ENCODE data around the gene SCAPER.

The SCAPER gene

DNA sequence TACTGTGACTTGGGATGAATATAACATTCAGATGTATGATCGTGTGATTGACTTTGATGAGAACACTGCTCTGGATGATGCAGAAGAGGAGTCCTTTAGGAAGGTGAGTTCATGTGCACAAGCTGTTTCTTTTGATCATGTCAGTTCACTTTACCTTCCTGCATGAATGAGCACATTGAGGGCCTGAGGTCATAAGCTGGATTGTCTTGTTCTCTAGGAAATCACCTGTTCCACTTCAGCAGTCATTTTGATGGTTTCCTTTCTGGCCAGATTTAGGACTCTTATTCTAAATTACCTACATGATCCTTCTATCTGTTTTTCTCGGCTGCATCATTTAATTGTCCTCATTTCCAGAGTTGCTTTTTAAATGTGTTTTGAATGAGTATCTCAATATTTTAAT, 30.5 kb upstream of the SCAPER start:
- no peak overlapping the region for H3K27ac ChIP-seq (ENCODE audit: low read depth, low read length)
- H3K4me3 ChIP-seq (ENCODE audit: low read depth, low read length), result no peak overlapping the region
- peaks cover 12% of the 10 kb centered on the region for H3K4me1 ChIP-seq (ENCODE audit: control insufficient read depth, insufficient read depth, low read length)
- peaks cover 67% of the 10 kb centered on the region for H3K36me3 ChIP-seq (ENCODE audit: control insufficient read depth, insufficient read depth, low read length)
- no peaks in the 10 kb centered on the region for H3K27me3 ChIP-seq (ENCODE audit: control insufficient read depth, insufficient read depth, low read length)
- H3K9me3 ChIP-seq (ENCODE audit: control insufficient read depth, insufficient read depth, low read depth, low read length), result no peaks in the 10 kb centered on the region
- no peak overlapping the region for H3K9ac ChIP-seq (ENCODE audit: low read length)

DNA sequence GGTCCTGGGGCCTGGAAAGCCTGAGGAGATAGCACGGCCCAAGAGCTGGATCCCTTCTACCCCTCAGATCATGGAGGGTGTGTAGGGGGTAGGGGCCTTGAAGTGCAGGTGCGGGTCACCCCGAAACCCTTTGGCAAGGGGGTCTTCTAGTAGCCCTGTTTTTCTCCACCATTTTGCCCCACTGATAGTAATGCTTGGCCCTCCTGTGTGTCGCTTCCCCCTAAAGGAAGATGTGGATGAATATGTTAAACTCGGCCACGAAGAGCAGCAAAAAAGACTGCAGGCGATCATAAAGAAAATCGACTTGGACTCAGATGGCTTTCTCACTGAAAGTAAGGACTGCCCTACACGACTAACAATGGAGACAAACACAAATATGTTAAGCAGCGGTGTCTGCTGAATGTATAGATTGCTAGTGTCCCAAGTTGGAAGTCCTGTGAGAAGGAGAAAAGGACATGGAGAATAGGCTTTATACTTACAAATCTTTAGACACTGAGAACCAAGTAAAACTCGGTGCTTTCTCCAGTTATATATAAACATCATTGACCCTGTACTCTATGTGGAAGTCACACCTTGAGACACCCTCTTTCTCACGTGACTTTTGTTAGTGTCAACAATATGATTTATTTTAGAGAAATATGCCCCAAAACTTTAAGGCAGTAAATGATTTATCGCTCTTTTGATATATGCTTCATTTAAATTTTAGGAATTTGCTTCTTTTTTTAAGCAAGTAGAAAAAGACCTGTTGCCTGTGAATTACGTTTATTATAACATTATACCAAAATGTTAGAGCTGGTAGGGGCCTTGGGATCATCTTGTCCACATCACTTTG, 27.2 kb upstream of the SCAPER start:
- Histone ChIP-seq H3K36me3 (ENCODE audit: control insufficient read depth, insufficient read depth, low read length) (peaks cover 42% of the 10 kb centered on the region), H3K4me3 (ENCODE audit: low read depth, low read length) (peak overlapping the region; percentile 95), H3K27me3 (ENCODE audit: control insufficient read depth, insufficient read depth, low read length) (no peaks in the 10 kb centered on the region), H3K9ac (ENCODE audit: low read length) (peak overlapping the region; percentile 94), H3K9me3 (ENCODE audit: control insufficient read depth, insufficient read depth, low read depth, low read length) (no peaks in the 10 kb centered on the region), H3K4me1 (ENCODE audit: control insufficient read depth, insufficient read depth, low read length) (peaks cover 12% of the 10 kb centered on the region), H3K27ac (ENCODE audit: low read depth, low read length) (peak overlapping the region; percentile 86; the same call in 1 of the 2 replicates)

DNA sequence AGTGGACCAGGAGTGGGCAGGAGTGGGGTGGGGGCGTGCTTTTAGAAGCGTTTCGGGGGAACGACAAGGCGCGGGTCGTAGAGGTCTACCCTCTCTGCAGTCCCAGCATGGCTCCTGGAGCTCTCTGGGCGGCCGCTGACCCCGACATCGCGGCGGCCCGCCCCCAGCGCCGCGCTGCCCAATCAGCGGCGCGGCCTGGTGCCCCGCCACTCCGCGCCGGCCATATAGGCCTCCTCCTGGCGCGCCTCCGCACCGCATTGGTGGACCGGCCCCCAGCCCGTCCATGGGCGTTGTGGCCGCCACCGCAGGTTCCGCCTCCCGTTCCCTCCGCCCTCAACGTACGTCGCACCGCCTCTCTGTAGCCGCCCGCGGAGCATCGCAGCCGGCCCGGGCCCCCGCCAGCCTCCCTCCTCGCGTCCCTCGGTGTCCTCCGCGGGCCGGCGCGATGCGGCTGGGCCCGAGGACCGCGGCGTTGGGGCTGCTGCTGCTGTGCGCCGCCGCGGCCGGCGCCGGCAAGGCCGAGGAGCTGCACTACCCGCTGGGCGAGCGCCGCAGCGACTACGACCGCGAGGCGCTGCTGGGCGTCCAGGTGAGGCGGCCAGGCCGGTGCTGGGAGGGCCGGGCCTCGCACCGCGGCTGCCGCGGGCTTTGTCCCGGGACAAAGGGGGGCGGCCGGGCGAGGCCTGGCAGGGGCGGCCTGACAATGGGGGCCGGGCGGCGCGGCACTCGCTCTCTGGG, 26.4 kb upstream of the SCAPER start, which contains the start of gene RCN2:
Gene RCN2 (plus strand): TSS at position 353 of the 738 bp plus-strand sequence. CDS start 93 bp downstream, at position 446.
- Histone ChIP-seq H3K4me3 (ENCODE audit: low read depth, low read length) (peak within 1 kb of the TSS; percentile 95), H3K9ac (ENCODE audit: low read length) (peak within 1 kb of the TSS; percentile 94), H3K9me3 (ENCODE audit: control insufficient read depth, insufficient read depth, low read depth, low read length) (no peaks in the 10 kb centered on the region), H3K27ac (ENCODE audit: low read depth, low read length) (peak within 1 kb of the TSS; percentile 86; the same call in 1 of the 2 replicates), H3K27me3 (ENCODE audit: control insufficient read depth, insufficient read depth, low read length) (no peaks in the 10 kb centered on the region), H3K36me3 (ENCODE audit: control insufficient read depth, insufficient read depth, low read length) (peaks cover 34% of the 10 kb centered on the region), H3K4me1 (ENCODE audit: control insufficient read depth, insufficient read depth, low read length) (peaks cover 12% of the 10 kb centered on the region)

DNA sequence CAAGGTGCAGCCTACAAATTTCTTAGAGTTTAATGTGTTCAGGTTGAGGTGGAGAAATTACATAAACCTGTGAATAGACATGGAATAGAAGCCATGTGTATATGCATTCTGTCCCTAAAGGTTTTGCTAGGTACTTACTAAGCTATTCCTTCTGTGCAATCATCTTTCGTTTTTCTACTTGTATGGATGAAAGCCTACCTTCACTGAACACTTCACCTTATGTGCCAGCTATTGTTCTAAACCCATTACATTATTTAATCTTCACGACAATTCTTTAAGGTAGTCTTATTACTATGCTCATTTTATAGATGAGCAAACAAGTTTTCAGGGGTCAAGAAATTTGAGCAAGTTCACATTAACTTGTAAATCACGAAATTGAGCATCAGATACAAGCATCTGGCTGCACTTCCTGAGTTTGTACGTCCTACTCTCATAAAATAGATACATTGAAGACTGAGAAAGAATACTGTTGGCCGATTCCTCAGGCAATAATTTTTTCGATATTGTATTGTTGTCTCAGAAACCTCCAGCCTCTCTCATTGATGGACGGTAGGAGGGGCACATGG, 25.8 kb upstream of the SCAPER start:
- Histone ChIP-seq H3K9me3 (ENCODE audit: control insufficient read depth, insufficient read depth, low read depth, low read length) (no peaks in the 10 kb centered on the region), H3K9ac (ENCODE audit: low read length) (peak overlapping the region; percentile 78), H3K36me3 (ENCODE audit: control insufficient read depth, insufficient read depth, low read length) (peaks cover 29% of the 10 kb centered on the region), H3K27ac (ENCODE audit: low read depth, low read length) (peak overlapping the region; percentile 66; the same call in 1 of the 2 replicates), H3K4me3 (ENCODE audit: low read depth, low read length) (peak overlapping the region; percentile 95), H3K4me1 (ENCODE audit: control insufficient read depth, insufficient read depth, low read length) (peaks cover 12% of the 10 kb centered on the region), H3K27me3 (ENCODE audit: control insufficient read depth, insufficient read depth, low read length) (no peaks in the 10 kb centered on the region)

DNA sequence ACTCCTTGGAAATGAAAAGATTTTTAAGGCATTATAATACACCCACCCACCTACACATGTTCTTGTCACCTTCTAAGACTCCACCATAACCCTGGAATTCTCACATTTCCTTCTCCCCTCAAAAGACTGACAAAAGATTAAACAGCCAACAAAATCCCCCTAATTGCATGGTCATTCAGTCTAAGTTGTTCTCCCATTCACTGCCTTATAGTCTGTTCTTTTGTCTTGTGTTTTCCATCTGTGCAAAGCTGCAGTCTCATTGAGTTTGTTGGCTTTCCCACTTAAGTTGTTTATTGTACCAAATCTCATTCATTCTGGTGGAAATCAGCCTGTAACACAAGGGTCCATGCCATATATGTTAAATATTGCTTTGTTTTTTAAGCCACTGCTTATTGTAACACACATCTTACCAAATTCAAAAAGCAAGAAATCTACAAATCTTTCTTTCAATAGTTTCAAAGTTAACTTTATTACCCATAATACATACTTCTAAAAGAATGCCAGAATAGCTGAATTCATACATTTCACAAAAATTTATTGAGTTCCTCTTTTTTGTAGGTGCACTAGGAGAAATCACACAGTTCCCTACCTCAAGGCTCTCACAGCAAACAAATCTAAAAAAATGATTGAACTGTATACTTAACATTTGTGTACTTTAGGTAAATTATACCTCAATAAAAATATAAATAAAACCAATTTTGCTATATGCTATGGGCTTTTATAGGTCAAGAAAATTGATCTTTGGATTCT, 24.0 kb upstream of the SCAPER start:
- H3K9me3 ChIP-seq (ENCODE audit: control insufficient read depth, insufficient read depth, low read depth, low read length), result no peaks in the 10 kb centered on the region
- H3K27ac ChIP-seq (ENCODE audit: low read depth, low read length), result no peak overlapping the region
- H3K4me1 ChIP-seq (ENCODE audit: control insufficient read depth, insufficient read depth, low read length), result peaks cover 12% of the 10 kb centered on the region
- H3K9ac ChIP-seq (ENCODE audit: low read length), result no peak overlapping the region
- H3K27me3 ChIP-seq (ENCODE audit: control insufficient read depth, insufficient read depth, low read length), result no peaks in the 10 kb centered on the region
- H3K4me3 ChIP-seq (ENCODE audit: low read depth, low read length), result no peak overlapping the region
- peaks cover 13% of the 10 kb centered on the region for H3K36me3 ChIP-seq (ENCODE audit: control insufficient read depth, insufficient read depth, low read length)

DNA sequence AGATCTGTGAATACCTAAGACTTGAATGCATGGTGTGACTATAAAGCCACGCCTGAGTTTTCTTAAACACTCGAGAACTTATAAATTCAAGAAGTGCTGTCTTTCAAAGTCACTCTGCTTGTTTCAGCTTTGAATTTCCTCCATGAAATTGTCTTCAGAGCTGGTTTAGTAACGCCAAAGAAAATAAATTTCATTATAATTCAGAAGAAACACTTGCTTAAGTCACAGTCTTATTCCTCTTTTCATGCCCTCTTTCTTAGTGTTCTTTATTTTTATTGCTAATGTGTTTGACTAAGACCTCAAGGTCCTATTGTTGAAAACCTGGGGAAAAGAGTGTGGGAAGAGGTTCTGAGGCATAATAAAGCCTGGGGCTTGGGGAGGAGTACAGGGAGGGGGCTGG, 23.1 kb upstream of the SCAPER start:
- no peak overlapping the region for H3K9ac ChIP-seq (ENCODE audit: low read length)
- no peak overlapping the region for H3K27ac ChIP-seq (ENCODE audit: low read depth, low read length)
- H3K36me3 ChIP-seq (ENCODE audit: control insufficient read depth, insufficient read depth, low read length), result peaks cover 5% of the 10 kb centered on the region
- H3K9me3 ChIP-seq (ENCODE audit: control insufficient read depth, insufficient read depth, low read depth, low read length), result no peaks in the 10 kb centered on the region
- H3K4me3 ChIP-seq (ENCODE audit: low read depth, low read length), result no peak overlapping the region
- no peaks in the 10 kb centered on the region for H3K27me3 ChIP-seq (ENCODE audit: control insufficient read depth, insufficient read depth, low read length)
- peaks cover 11% of the 10 kb centered on the region for H3K4me1 ChIP-seq (ENCODE audit: control insufficient read depth, insufficient read depth, low read length)

DNA sequence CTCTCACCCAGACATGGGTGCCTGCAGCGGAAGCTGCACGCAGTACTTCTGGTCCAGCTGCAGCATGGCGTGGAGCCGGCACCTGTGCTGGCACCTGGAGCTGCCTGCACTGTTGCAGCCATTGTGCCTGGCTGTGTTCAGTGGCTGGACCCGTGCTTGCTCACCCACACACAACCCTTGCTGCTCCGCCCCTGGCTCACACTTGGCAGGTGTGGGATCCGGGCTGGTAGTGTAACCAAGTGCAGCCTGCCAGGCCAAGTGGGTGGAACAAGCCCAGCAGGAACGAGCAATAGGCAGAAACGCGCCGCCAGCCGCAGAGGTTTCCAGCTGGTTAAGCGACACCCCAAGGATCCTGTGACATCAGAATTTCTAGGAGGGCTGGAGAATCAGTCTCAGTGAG, 11.2 kb upstream of the SCAPER start:
- H3K27ac ChIP-seq (ENCODE audit: low read depth, low read length), result no peak overlapping the region
- H3K4me1 ChIP-seq (ENCODE audit: control insufficient read depth, insufficient read depth, low read length), result no peaks in the 10 kb centered on the region
- H3K4me3 ChIP-seq (ENCODE audit: low read depth, low read length), result no peak overlapping the region
- H3K9me3 ChIP-seq (ENCODE audit: control insufficient read depth, insufficient read depth, low read depth, low read length), result no peaks in the 10 kb centered on the region
- H3K36me3 ChIP-seq (ENCODE audit: control insufficient read depth, insufficient read depth, low read length), result no peaks in the 10 kb centered on the region
- peaks cover 7% of the 10 kb centered on the region; the same call in 1 of the 2 replicates for H3K27me3 ChIP-seq (ENCODE audit: control insufficient read depth, insufficient read depth, low read length)
- no peak overlapping the region for H3K9ac ChIP-seq (ENCODE audit: low read length)

DNA sequence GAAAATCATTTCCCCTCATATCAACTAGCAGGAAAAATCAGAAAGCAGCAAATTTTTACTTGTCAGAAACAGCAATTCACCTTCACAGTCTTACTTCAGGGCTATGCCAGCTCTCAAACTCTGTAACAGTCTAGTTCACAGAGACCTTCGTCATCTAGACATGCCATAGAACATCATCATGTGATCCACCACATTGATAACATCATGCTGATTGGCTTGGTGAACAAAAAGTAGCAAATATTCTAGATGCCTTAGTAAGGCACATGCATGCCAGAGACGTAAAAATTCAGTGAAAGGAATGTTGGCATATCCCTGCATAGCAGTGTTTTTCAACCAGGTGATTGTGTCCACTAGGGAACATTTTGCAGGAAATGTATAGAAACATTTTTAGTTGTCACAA, 8.6 kb upstream of the SCAPER start:
- no peak overlapping the region for H3K4me3 ChIP-seq (ENCODE audit: low read depth, low read length)
- no peaks in the 10 kb centered on the region for H3K4me1 ChIP-seq (ENCODE audit: control insufficient read depth, insufficient read depth, low read length)
- no peak overlapping the region for H3K27ac ChIP-seq (ENCODE audit: low read depth, low read length)
- peaks cover 7% of the 10 kb centered on the region; the same call in 1 of the 2 replicates for H3K27me3 ChIP-seq (ENCODE audit: control insufficient read depth, insufficient read depth, low read length)
- no peak overlapping the region for H3K9ac ChIP-seq (ENCODE audit: low read length)
- no peaks in the 10 kb centered on the region for H3K9me3 ChIP-seq (ENCODE audit: control insufficient read depth, insufficient read depth, low read depth, low read length)
- H3K36me3 ChIP-seq (ENCODE audit: control insufficient read depth, insufficient read depth, low read length), result no peaks in the 10 kb centered on the region

DNA sequence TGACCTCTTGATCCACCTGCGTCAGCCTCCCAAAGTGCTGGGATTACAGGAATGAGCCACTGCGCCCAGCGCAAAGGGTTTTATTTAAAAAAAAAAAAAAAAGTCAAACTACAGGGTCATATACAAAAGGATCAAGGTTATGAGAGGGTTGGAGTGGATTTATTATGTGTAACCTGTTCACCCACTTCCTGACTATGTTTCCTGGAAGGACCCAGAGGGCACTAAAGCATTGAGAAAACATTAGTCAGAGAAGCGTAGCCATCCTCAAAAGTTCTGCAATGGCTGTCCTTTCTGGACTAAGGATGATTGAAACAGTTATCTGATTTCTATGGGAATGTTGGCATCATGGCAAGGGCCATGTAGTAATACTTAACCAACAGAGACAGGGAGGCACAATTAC, 7.3 kb upstream of the SCAPER start:
- Histone ChIP-seq H3K27ac (ENCODE audit: low read depth, low read length) (no peak overlapping the region), H3K4me1 (ENCODE audit: control insufficient read depth, insufficient read depth, low read length) (no peaks in the 10 kb centered on the region), H3K9ac (ENCODE audit: low read length) (no peak overlapping the region), H3K36me3 (ENCODE audit: control insufficient read depth, insufficient read depth, low read length) (no peaks in the 10 kb centered on the region), H3K27me3 (ENCODE audit: control insufficient read depth, insufficient read depth, low read length) (peaks cover 7% of the 10 kb centered on the region; the same call in 1 of the 2 replicates), H3K9me3 (ENCODE audit: control insufficient read depth, insufficient read depth, low read depth, low read length) (no peaks in the 10 kb centered on the region), H3K4me3 (ENCODE audit: low read depth, low read length) (no peak overlapping the region)

DNA sequence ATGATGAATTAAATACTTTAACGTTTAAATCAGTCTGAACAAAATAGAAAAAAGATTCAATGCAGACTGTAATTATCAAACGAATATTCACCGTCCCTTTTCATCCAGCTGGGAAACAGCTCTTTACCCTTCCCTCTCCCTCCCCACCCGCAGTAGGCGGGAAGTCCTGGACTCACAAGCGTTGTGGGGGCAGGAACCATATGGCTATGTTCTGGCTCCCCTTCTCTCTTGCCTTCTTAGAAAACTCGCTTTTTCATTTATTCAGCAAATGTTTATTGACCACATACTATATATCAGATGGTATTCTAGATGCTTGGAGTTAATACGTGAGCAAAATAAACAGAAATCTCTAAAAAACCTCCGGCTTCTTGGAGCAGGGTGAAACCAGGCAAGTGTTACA, 715 bp upstream of the SCAPER start:
- Histone ChIP-seq H3K36me3 (ENCODE audit: control insufficient read depth, insufficient read depth, low read length) (no peaks in the 10 kb centered on the region), H3K4me3 (ENCODE audit: low read depth, low read length) (peak overlapping the region; percentile 83), H3K9ac (ENCODE audit: low read length) (no peak overlapping the region), H3K27me3 (ENCODE audit: control insufficient read depth, insufficient read depth, low read length) (peaks cover 20% of the 10 kb centered on the region), H3K27ac (ENCODE audit: low read depth, low read length) (no peak overlapping the region), H3K4me1 (ENCODE audit: control insufficient read depth, insufficient read depth, low read length) (peaks cover 13% of the 10 kb centered on the region), H3K9me3 (ENCODE audit: control insufficient read depth, insufficient read depth, low read depth, low read length) (no peaks in the 10 kb centered on the region)
